ENCODE data around the gene TCEA3. TPM values are rescaled to one million over a fixed set of nuclear protein-coding genes. Genes with fewer than 3 reads are reported as not detected.

Gene TCEA3
- total RNA-seq, 1 donor from 2014 or later, result 16.9 TPM

DNA sequence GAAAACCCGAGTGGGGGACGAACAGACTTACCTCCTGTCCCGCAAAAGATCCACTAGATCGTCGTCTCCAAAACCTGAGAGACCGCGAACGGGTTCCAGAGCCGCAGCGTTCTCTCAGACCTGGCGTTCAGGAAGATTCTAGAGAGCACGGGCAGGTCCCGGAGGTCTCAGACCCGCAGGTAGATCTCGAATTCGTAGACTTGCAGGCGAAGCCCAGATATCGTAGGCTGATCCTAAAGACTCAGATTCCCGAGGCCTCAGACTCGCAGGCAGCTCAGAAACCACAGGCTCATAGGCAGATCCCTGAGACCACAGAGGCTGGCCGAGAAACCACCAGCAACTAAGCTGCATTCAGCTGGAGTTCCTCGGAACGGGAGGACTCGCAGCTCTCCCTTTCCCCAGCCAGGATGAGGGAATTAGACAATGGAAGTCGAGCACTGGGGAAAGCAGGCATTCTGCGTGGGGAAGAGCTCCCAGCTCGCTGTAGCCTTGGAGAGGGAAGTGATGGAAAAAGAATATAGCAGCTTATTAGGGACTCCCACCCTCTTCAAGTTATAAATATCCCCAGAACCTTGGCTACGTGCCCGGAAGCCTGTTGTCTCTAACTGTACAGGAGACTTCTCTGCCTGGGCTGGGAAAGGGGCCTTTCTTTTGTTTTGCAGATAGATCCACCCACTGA lies 55.1 kb downstream of the TCEA3 start, which contains the start of gene ZNF436:
Gene ZNF436, minus strand, starts transcription at position 502 of the 679 bp plus-strand sequence. CDS start 1,831 bp downstream, outside the sequence.
- no peaks in the 10 kb centered on the region for H3K27me3 Mint-ChIP-seq (ENCODE audit: low read depth)
- TF ChIP-seq, protein P1, sequence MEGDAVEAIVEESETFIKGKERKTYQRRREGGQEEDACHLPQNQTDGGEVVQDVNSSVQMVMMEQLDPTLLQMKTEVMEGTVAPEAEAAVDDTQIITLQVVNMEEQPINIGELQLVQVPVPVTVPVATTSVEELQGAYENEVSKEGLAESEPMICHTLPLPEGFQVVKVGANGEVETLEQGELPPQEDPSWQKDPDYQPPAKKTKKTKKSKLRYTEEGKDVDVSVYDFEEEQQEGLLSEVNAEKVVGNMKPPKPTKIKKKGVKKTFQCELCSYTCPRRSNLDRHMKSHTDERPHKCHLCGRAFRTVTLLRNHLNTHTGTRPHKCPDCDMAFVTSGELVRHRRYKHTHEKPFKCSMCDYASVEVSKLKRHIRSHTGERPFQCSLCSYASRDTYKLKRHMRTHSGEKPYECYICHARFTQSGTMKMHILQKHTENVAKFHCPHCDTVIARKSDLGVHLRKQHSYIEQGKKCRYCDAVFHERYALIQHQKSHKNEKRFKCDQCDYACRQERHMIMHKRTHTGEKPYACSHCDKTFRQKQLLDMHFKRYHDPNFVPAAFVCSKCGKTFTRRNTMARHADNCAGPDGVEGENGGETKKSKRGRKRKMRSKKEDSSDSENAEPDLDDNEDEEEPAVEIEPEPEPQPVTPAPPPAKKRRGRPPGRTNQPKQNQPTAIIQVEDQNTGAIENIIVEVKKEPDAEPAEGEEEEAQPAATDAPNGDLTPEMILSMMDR (IDR thresholded peaks at IDR 0.05), result no peak
- peaks cover 46% of the 10 kb centered on the region for H3K4me1 Mint-ChIP-seq (ENCODE audit: low read depth)
- peak within 1 kb of the TSS; percentile 99 for H3K27ac Mint-ChIP-seq (ENCODE audit: unreplicated experiment)
- H3K4me3 Mint-ChIP-seq (ENCODE audit: unreplicated experiment), result peak within 1 kb of the TSS; percentile 83
- no peak for DNase-seq (ENCODE audit: low spot score)
- peaks cover 7% of the 10 kb centered on the region for H3K9me3 Mint-ChIP-seq (ENCODE audit: low read depth)
- peaks cover 26% of the 10 kb centered on the region for H3K36me3 Mint-ChIP-seq (ENCODE audit: low read depth)

DNA sequence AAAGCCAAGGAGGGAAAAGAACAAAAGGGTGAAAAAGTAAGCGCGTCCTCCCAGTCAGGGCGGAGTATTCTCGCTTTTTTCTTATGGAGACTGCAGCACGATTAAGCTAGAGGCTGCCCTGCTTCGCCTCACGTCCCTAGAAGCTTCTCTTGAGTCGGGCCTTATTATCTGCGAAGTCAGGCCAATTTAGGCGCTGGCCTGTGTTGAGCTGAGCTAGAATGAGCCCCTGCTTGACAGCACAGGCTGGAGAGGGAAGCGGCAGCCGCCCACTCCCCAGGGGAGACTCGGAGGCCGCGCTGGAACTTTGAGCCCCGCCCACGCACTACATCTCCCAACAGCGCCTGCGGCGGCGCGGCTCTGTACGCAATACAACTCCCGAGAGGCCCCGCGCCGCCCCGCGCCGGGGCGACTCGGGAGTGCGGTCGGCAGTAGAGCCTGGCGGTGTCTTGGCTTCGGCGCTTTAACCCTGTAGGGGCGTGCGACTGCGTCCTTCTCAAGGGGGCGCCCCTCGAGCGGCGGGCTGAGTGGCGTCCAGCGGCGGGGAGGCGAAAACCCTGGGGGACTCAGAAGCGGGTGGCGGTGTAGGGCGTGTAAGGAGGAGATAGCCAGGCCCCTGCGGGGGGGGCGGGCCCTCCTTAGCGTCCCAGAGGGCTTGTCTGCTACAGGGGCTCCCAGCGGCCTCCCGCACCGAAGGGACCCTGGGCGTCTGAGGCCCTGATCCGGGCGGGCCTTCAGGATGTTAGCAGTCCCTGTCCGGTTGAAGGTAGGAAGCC lies 55.8 kb downstream of the TCEA3 start:
- H3K36me3 Mint-ChIP-seq (ENCODE audit: low read depth), result peaks cover 34% of the 10 kb centered on the region
- no peaks in the 10 kb centered on the region for H3K27me3 Mint-ChIP-seq (ENCODE audit: low read depth)
- TF ChIP-seq, protein P1 (IDR thresholded peaks at IDR 0.05), result peak; percentile 58
- peak overlapping the region; percentile 83 for H3K4me3 Mint-ChIP-seq (ENCODE audit: unreplicated experiment)
- H3K27ac Mint-ChIP-seq (ENCODE audit: unreplicated experiment), result peak overlapping the region; percentile 99
- peak; percentile 97 for DNase-seq (ENCODE audit: low spot score)
- peaks cover 7% of the 10 kb centered on the region for H3K9me3 Mint-ChIP-seq (ENCODE audit: low read depth)
- H3K4me1 Mint-ChIP-seq (ENCODE audit: low read depth), result peaks cover 46% of the 10 kb centered on the region

DNA sequence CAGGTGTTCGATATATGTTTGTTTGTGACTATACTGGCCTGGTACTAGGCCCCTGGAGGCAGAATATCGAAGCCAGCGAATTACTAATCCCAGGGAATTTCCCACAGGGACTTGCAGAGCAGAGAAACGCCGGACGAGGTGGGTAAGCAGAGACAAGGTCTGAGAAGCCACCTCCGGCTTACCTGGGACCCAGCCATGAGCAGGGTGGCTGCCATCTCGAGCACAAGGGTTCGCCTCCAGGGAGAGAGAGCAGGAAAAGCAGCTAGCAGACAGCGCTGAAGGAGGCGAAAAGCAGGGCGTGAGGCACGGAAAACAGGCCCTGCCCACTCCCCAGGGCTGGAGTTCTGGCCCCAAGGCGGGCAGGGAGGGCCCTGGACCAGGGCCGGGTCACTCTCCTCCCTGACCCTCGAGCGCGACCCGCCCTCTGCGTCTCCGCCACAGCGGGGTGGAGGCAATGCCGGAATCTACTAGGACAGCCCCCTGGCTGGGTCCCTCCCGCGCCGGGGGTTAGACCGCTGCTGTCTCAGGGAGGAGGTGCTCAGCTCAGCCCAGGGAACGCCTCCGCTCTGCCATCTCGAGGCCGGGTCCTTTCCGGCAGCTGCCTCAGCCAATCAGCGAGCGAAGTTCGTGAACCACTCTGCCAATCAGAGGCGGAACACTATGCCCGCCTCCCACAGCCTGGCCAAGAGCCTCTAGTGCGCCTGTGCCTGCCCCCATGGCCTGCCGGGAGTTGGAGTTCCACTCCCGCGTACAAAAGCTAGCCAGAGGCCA lies 56.6 kb downstream of the TCEA3 start:
- H3K4me3 Mint-ChIP-seq (ENCODE audit: unreplicated experiment), result peak overlapping the region; percentile 83
- H3K27ac Mint-ChIP-seq (ENCODE audit: unreplicated experiment), result peak overlapping the region; percentile 99
- H3K36me3 Mint-ChIP-seq (ENCODE audit: low read depth), result peaks cover 41% of the 10 kb centered on the region
- TF ChIP-seq, protein P1 (IDR thresholded peaks at IDR 0.05), result peak; percentile 8
- peaks cover 46% of the 10 kb centered on the region for H3K4me1 Mint-ChIP-seq (ENCODE audit: low read depth)
- peak; percentile 99 for DNase-seq (ENCODE audit: low spot score)
- no peaks in the 10 kb centered on the region for H3K27me3 Mint-ChIP-seq (ENCODE audit: low read depth)
- H3K9me3 Mint-ChIP-seq (ENCODE audit: low read depth), result peaks cover 12% of the 10 kb centered on the region

DNA sequence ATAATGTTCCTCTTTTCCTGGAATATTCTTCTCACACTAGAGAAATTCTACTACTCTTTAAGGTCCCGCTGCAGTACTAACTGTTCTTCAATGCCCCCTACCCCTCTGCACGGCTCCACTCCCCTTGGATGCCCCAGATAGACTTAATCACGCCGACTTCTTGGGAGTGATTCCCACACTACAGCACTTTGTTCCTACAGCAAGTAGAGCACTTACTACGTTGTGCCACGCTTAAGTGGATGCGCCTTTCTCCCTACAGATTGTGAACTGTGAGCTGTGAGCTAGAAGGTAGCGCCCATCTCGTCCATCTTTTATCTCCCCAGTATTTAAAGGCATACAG lies 57.1 kb downstream of the TCEA3 start:
- Mint-ChIP-seq H3K27me3 (ENCODE audit: low read depth) (no peaks in the 10 kb centered on the region), H3K4me3 (ENCODE audit: unreplicated experiment) (peak overlapping the region; percentile 83), H3K4me1 (ENCODE audit: low read depth) (peaks cover 45% of the 10 kb centered on the region), H3K27ac (ENCODE audit: unreplicated experiment) (peak overlapping the region; percentile 99), H3K9me3 (ENCODE audit: low read depth) (peaks cover 18% of the 10 kb centered on the region), H3K36me3 (ENCODE audit: low read depth) (peaks cover 47% of the 10 kb centered on the region)
- DNase-seq (ENCODE audit: low spot score), result no peak
- TF ChIP-seq, protein P1 (IDR thresholded peaks at IDR 0.05), result no peak

DNA sequence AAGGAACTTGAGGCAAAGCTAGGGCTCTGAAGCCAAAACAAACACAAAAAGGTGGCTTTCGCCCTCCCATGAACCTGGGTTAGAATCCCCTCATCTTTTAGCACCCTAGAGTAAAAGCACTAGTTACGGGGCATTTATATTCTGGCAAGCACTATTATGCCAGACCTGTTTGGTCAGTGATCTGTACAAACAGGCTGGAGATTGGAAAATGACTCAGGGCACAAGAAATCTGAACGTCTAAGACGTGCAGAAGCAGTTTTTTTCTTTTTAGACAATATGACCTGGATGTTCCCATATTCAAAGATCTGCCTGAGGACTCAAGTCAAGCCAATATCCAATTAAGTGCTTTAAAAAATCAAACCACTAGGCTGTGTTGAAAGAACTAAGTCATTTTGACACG lies 58.0 kb downstream of the TCEA3 start:
- Mint-ChIP-seq H3K4me1 (ENCODE audit: low read depth) (peaks cover 37% of the 10 kb centered on the region), H3K4me3 (ENCODE audit: unreplicated experiment) (peak overlapping the region; percentile 83), H3K36me3 (ENCODE audit: low read depth) (peaks cover 54% of the 10 kb centered on the region), H3K27ac (ENCODE audit: unreplicated experiment) (no peak overlapping the region), H3K27me3 (ENCODE audit: low read depth) (no peaks in the 10 kb centered on the region), H3K9me3 (ENCODE audit: low read depth) (peaks cover 24% of the 10 kb centered on the region)
- TF ChIP-seq, protein P1 (IDR thresholded peaks at IDR 0.05), result no peak
- DNase-seq (ENCODE audit: low spot score), result no peak
